ENCODE results near the gene SLC7A1.

Gene SLC7A1

GRCh38 chr13:29482504-29482903 lies 113.0 kb downstream of the SLC7A1 start:
- TF ChIP-seq CTBP1 (IDR thresholded peaks at IDR 0.05; ENCODE audit: borderline replicate concordance) (no peak), FOXA1 (IDR thresholded peaks at IDR 0.05) (no peak), PKNOX1 (IDR thresholded peaks at IDR 0.05) (no peak), FOXK2 (IDR thresholded peaks at IDR 0.05) (no peak), LEF1 (IDR thresholded peaks at IDR 0.05; ENCODE audit: borderline replicate concordance) (no peak), NFRKB (IDR thresholded peaks at IDR 0.05) (no peak), BHLHE40 (IDR thresholded peaks at IDR 0.05; ENCODE audit: borderline replicate concordance) (no peak), FOXM1 (IDR thresholded peaks at IDR 0.05; ENCODE audit: borderline replicate concordance) (no peak), L3MBTL2 (conservative IDR thresholded peaks at IDR 0.05) (no peak), ARNT (IDR thresholded peaks at IDR 0.05) (no peak), HDGF (IDR thresholded peaks at IDR 0.05; ENCODE audit: borderline replicate concordance) (no peak), SUZ12 (IDR thresholded peaks at IDR 0.05) (no peak), TARDBP (IDR thresholded peaks at IDR 0.05) (no peak)
- no peak for DNase-seq (ENCODE audit: extremely low spot score)
- CTCF ChIA-PET = no interaction called here
- POLR2A ChIA-PET = no interaction called here

GRCh38 chr13:29481603-29482002 lies 113.9 kb downstream of the SLC7A1 start:
- TF ChIP-seq FOXM1 (IDR thresholded peaks at IDR 0.05; ENCODE audit: borderline replicate concordance) (no peak), ZNF384 (IDR thresholded peaks at IDR 0.05) (no peak), PKNOX1 (IDR thresholded peaks at IDR 0.05) (no peak), SUZ12 (IDR thresholded peaks at IDR 0.05) (no peak), ARNT (IDR thresholded peaks at IDR 0.05) (no peak)
- no peak for DNase-seq (ENCODE audit: extremely low spot score)
- CTCF ChIA-PET = no interaction called here
- POLR2A ChIA-PET = no interaction called here

- no peak for TF ChIP-seq FOXA1 (IDR thresholded peaks at IDR 0.05)
- TF ChIP-seq FOXM1 (IDR thresholded peaks at IDR 0.05; ENCODE audit: borderline replicate concordance) = no peak
- TF ChIP-seq ZNF384 (IDR thresholded peaks at IDR 0.05) = no peak
- no peak for TF ChIP-seq PKNOX1 (IDR thresholded peaks at IDR 0.05)
- no peak for TF ChIP-seq ELF4 (IDR thresholded peaks at IDR 0.05)
- TF ChIP-seq HDGF (IDR thresholded peaks at IDR 0.05; ENCODE audit: borderline replicate concordance) = no peak
- TF ChIP-seq BHLHE40 (IDR thresholded peaks at IDR 0.05; ENCODE audit: borderline replicate concordance) = no peak
- no peak for TF ChIP-seq SP1 (IDR thresholded peaks at IDR 0.05)
- TF ChIP-seq TARDBP (IDR thresholded peaks at IDR 0.05) = no peak
- no peak for TF ChIP-seq SUZ12 (IDR thresholded peaks at IDR 0.05)
- no peak for TF ChIP-seq FOXK2 (IDR thresholded peaks at IDR 0.05)
- no peak for TF ChIP-seq ARNT (IDR thresholded peaks at IDR 0.05)
- TF ChIP-seq L3MBTL2 (conservative IDR thresholded peaks at IDR 0.05) = no peak
- no peak for TF ChIP-seq LEF1 (IDR thresholded peaks at IDR 0.05; ENCODE audit: borderline replicate concordance)
- no peak for TF ChIP-seq NFRKB (IDR thresholded peaks at IDR 0.05)
- TF ChIP-seq CTBP1 (IDR thresholded peaks at IDR 0.05; ENCODE audit: borderline replicate concordance) = no peak
- CTCF ChIA-PET = no interaction called here
- POLR2A ChIA-PET = no interaction called here
Observed at GRCh38 chr13:29480893-29481525, 114.5 kb downstream of the SLC7A1 start.

GRCh38 chr13:29479716-29480492 lies 115.6 kb downstream of the SLC7A1 start:
- DNase-seq (ENCODE audit: extremely low spot score) = no peak
- ChIA-PET POLR2A (no interaction called here), CTCF (no interaction called here)
- no peak for TF ChIP-seq FOXA1 (IDR thresholded peaks at IDR 0.05)
- no peak for TF ChIP-seq ELF4 (IDR thresholded peaks at IDR 0.05)
- no peak for TF ChIP-seq CTBP1 (IDR thresholded peaks at IDR 0.05; ENCODE audit: borderline replicate concordance)

More at GRCh38 chr13:29480893-29481525, 114.5 kb downstream of the SLC7A1 start:
- no peak for DNase-seq (ENCODE audit: extremely low spot score)

- DNase-seq (ENCODE audit: extremely low spot score) = no peak
- ChIA-PET POLR2A (no interaction called here), CTCF (no interaction called here)
- TF ChIP-seq LEF1 (IDR thresholded peaks at IDR 0.05; ENCODE audit: borderline replicate concordance) (no peak), FOXM1 (IDR thresholded peaks at IDR 0.05; ENCODE audit: borderline replicate concordance) (no peak), TARDBP (IDR thresholded peaks at IDR 0.05) (no peak), L3MBTL2 (conservative IDR thresholded peaks at IDR 0.05) (no peak), FOXA1 (IDR thresholded peaks at IDR 0.05) (no peak), ARNT (IDR thresholded peaks at IDR 0.05) (no peak), SUZ12 (IDR thresholded peaks at IDR 0.05) (no peak), CTBP1 (IDR thresholded peaks at IDR 0.05; ENCODE audit: borderline replicate concordance) (no peak), BHLHE40 (IDR thresholded peaks at IDR 0.05; ENCODE audit: borderline replicate concordance) (no peak), PKNOX1 (IDR thresholded peaks at IDR 0.05) (no peak), ELF4 (IDR thresholded peaks at IDR 0.05) (no peak), FOXK2 (IDR thresholded peaks at IDR 0.05) (no peak), HDGF (IDR thresholded peaks at IDR 0.05; ENCODE audit: borderline replicate concordance) (no peak), ZNF384 (IDR thresholded peaks at IDR 0.05) (no peak), SP1 (IDR thresholded peaks at IDR 0.05) (no peak)
Observed at GRCh38 chr13:29476046-29476445, 119.4 kb downstream of the SLC7A1 start.
